ENCODE measurements around the gene PLD3.
A peak's percentile ranks its signal among the peaks of the same experiment; 100 is the strongest.

The PLD3 gene

GRCh38 chr19:40362160-40362559 lies 13.7 kb downstream of the PLD3 start:
- DNase-seq (ENCODE audit: low read depth): no peak
- no peak overlapping the region for H3K4me3 ChIP-seq (ENCODE audit: low read depth, low read length)
- TF ChIP-seq CTCF (IDR thresholded peaks at IDR 0.05; ENCODE audit: insufficient read depth, low read depth, low read length, missing control alignments): no peak

- no peak for DNase-seq (ENCODE audit: low read depth)
- no peak overlapping the region for H3K4me3 ChIP-seq (ENCODE audit: low read depth, low read length)
- TF ChIP-seq CTCF (IDR thresholded peaks at IDR 0.05; ENCODE audit: insufficient read depth, low read depth, low read length, missing control alignments): no peak
Observed at GRCh38 chr19:40363069-40363468, 14.6 kb downstream of the PLD3 start.

- H3K4me3 ChIP-seq (ENCODE audit: low read depth, low read length): no peak overlapping the region
- no peak for DNase-seq (ENCODE audit: low read depth)
- no peak for TF ChIP-seq CTCF (IDR thresholded peaks at IDR 0.05; ENCODE audit: insufficient read depth, low read depth, low read length, missing control alignments)
Observed at GRCh38 chr19:40365010-40365409, 16.5 kb downstream of the PLD3 start.

GRCh38 chr19:40365613-40366401 lies 17.3 kb downstream of the PLD3 start:
- peak; percentile 64 for DNase-seq (ENCODE audit: low read depth)

GRCh38 chr19:40366697-40367561 lies 18.4 kb downstream of the PLD3 start:
- H3K4me3 ChIP-seq (ENCODE audit: low read depth, low read length): no peak overlapping the region
- no peak for TF ChIP-seq CTCF (IDR thresholded peaks at IDR 0.05; ENCODE audit: insufficient read depth, low read depth, low read length, missing control alignments)
- no peak for DNase-seq (ENCODE audit: low read depth)

More at GRCh38 chr19:40365613-40366401, 17.3 kb downstream of the PLD3 start:
- peak overlapping the region; percentile 13; the same call in 1 of the 2 replicates for H3K4me3 ChIP-seq (ENCODE audit: low read depth, low read length)
- no peak for TF ChIP-seq CTCF (IDR thresholded peaks at IDR 0.05; ENCODE audit: insufficient read depth, low read depth, low read length, missing control alignments)

GRCh38 chr19:40367577-40368434 lies 19.3 kb downstream of the PLD3 start:
- H3K4me3 ChIP-seq (ENCODE audit: low read depth, low read length): no peak overlapping the region
- DNase-seq (ENCODE audit: low read depth): no peak

More at GRCh38 chr19:40367577-40368434, 19.3 kb downstream of the PLD3 start:
- TF ChIP-seq CTCF (IDR thresholded peaks at IDR 0.05; ENCODE audit: insufficient read depth, low read depth, low read length, missing control alignments): no peak
